HL-60 (cell line): Measurements from ENCODE around the gene UPK3B.

Source experiments
- CTCF ChIP-seq: IDR thresholded peaks from one replicate; pipeline ENCODE4 v1.5.1; 2011; ENCODE audit warnings: low read length, control low read depth, inconsistent platforms; ENCODE audit not compliant: insufficient read depth
- POLR2AphosphoS5 ChIP-seq: IDR thresholded peaks from 2 replicates; pipeline ENCODE4 v1.6.1; 2012; ENCODE audit warnings: low read depth

GRCh38 chr7:76512941-76513816 is 2.8 kb downstream of the UPK3B start:
- TF ChIP-seq POLR2AphosphoS5 (no peak), CTCF (no peak)
